Omental fat pad (tissue), 4 donors: Measurements from ENCODE around the gene MTM1. TPM values are rescaled to one million over a fixed set of nuclear protein-coding genes. Genes with fewer than 3 reads are reported as not detected.

Source experiments
- ATAC-seq: fragments of 150-250 bp; one replicate; pipeline ENCODE4 v1.9.1; 2016; ENCODE audit warnings: mild to moderate bottlenecking, moderate library complexity; ENCODE audit not compliant: low FRiP score
- DNase-seq: peaks from one replicate; pipeline ENCODE4 v3.0.0-alpha.2; 2019; ENCODE audit warnings: low spot score
- total RNA-seq, 4 donors: library from RNA; depleted of rRNA; stranded (reverse); fragments of >200 nt; gene quantifications; one replicate each; pipeline ENCODE4 v1.1.0, GENCODE V29; 2016
- TF ChIP-seq, protein P1 (sequence below), 3 donors: fragments of 450-650 bp; IDR thresholded peaks; one replicate each; pipeline ENCODE4 v1.5.1; 2016 to 2017; ENCODE audit warnings: antibody characterized with exemption in 3 of 3, mild to moderate bottlenecking in 3 of 3, moderate library complexity in 2 of 3

The MTM1 gene
- total RNA-seq, 4 donors from 2014 or later = 7.1 to 15.1 (median 9.3) TPM

- DNase-seq (no peak), ATAC-seq (no peak)
- TF ChIP-seq, protein P1, sequence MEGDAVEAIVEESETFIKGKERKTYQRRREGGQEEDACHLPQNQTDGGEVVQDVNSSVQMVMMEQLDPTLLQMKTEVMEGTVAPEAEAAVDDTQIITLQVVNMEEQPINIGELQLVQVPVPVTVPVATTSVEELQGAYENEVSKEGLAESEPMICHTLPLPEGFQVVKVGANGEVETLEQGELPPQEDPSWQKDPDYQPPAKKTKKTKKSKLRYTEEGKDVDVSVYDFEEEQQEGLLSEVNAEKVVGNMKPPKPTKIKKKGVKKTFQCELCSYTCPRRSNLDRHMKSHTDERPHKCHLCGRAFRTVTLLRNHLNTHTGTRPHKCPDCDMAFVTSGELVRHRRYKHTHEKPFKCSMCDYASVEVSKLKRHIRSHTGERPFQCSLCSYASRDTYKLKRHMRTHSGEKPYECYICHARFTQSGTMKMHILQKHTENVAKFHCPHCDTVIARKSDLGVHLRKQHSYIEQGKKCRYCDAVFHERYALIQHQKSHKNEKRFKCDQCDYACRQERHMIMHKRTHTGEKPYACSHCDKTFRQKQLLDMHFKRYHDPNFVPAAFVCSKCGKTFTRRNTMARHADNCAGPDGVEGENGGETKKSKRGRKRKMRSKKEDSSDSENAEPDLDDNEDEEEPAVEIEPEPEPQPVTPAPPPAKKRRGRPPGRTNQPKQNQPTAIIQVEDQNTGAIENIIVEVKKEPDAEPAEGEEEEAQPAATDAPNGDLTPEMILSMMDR (IDR thresholded peaks at IDR 0.05) = no peak
Observed at GRCh38 chrX:150548684-150549083, 19.7 kb upstream of the MTM1 start.

DNA sequence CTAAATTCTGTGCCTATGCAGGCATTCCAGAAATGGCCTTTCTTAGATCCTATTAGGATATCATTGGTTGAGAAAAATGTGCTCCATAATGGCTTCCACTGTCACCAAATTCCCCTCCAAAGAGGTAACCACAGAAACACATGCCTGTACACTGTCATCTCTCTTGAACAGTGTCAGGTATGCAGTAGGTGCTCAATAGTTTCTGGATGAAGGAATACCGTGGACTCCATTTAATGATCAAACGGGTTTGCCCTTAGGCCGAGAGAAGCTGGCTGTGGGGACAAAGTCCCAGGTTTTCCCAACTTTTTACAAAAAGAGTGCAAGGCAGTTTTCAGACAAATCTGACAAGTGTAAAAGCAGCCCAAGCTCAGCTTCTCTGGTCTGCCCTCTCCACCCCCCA lies 16.5 kb upstream of the MTM1 start:
- ATAC-seq (no peak), DNase-seq (no peak)
- TF ChIP-seq, protein P1 (IDR thresholded peaks at IDR 0.05) = no peak

DNA sequence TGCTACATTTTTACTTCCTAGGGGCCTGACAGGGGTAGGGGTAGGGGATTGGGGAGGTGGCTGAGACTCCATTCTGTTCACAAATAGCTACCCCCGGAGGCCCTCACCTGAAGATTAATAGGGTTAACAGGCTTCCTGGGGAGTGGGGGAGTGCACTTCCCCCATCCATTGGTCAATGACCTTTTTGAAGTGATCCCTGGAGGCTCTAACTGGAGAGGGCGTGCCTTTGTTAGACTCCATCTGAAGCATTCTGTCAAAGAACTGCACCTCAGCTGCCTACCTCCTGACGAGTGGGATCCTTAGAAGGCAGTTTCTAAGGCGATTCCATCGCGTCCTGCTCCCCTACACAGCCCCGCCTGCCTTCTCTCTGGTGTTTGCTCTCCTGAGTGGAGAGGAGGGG lies 10.0 kb upstream of the MTM1 start:
- DNase-seq (no peak), ATAC-seq (no peak)
- TF ChIP-seq, protein P1 (IDR thresholded peaks at IDR 0.05) = no peak

DNA sequence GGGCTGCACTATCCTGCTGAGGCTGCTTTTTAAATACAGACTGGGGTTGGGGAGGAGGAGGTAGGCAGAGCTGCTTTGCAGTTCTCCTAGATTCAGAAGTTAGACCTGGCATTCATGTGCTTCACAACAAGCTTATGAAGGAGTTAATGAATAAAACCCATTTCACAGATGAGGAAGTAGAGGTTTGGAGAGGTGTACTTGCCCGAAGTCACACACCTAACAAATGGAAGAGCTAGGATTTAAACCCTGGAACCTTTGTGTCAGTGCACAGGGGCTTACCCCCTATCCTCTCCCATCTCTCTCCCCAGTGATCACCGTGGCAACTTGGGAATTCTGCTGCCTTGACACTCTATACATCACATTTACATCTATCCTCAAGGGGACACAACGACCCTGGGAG lies 3.6 kb upstream of the MTM1 start:
- DNase-seq = no peak
- TF ChIP-seq, protein P1 (IDR thresholded peaks at IDR 0.05) = no peak
- no peak for ATAC-seq

DNA sequence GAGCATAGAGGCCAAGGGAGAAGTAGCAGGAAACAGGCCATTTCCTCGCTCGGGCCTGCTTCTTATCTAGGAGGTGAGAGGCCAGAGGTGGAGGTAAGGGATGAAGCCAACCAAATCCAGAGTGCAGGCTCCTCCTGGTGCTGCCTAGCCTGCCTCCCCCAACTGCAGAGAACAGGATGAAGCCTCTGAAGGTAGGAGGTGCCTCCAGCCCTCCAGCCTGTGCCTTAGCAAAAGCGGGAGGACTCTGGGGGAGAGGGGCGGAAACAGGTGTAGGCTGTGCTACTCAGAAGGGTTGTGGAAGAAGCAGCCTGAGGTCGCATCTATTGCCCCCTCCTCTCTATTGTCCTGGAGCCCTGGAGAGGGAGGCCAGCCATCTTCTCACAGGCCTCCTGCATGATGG lies 2.9 kb upstream of the MTM1 start:
- DNase-seq = no peak
- TF ChIP-seq, protein P1 (IDR thresholded peaks at IDR 0.05) = no peak
- no peak for ATAC-seq

GRCh38 chrX:150566734-150567182 lies 1.7 kb upstream of the MTM1 start:
- DNase-seq = no peak
- TF ChIP-seq, protein P1 (IDR thresholded peaks at IDR 0.05) = no peak
- no peak for ATAC-seq

DNA sequence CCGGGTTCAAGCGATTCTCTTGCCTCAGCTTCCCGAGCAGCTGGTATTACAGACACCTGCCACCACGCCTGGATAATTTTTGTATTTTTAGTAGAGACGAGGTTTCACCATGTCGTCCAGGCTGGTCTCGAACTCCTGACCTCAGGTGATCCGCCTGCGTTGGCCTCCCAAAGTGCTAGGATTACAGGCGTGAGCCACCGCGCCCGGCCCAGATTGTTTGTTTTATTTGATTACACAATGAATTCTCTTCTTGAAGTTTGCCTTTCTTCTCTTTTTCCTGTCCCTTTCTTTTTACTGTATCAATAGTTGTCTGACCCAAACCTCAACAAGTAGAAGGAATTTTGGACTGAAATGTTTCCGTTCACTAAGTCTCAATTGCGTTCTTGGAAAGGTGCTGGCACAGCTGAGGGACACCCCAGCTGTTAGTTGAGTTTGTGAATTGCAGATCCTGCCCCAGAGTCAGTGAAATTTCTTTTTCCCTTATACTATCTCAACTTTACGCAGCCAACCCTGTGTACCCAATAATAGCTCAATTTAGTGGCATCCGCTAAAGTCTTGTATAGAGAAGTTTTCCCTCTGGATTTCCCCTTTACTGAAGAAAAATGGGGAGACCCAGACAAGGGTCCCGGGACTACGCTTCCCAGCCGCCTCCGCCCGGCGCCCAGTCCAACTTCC lies 639 bp upstream of the MTM1 start:
- TF ChIP-seq, protein P1 (IDR thresholded peaks at IDR 0.05) = no peak
- no peak for DNase-seq
- no peak for ATAC-seq
